HG03280 (cell line): ENCODE results near the gene PPP1R13L.
A peak's percentile ranks its signal among the peaks of the same experiment; 100 is the strongest.
"Not testable (repeated sequence)": the region's sequence is repeated elsewhere in the genome, so short reads cannot be mapped to it uniquely, and the experiment has no call there.

Experiments
- ATAC-seq: cut with Tn5 transposase; IDR thresholded peaks from one replicate; pipeline ENCODE4 v1.9.1; 2021; ENCODE audit warnings: mild to moderate bottlenecking, moderate library complexity; ENCODE audit not compliant: unreplicated experiment

Gene PPP1R13L

DNA sequence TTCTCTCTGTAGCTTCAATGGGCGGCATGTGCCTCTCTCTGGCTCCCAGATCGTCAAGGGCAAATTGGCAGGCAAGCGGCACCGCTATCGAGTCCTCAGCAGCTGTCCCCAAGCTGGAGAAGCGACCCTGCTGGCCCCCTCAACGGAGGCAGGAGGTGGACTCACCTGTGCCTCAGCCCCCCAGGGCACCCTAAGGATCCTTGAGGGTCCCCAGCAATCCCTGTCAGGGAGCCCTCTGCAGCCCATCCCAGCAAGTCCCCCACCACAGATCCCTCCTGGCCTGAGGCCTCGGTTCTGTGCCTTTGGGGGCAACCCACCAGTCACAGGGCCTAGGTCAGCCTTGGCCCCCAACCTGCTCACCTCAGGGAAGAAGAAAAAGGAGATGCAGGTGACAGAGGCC lies 3.3 kb upstream of the PPP1R13L start:
- ATAC-seq: no peak

GRCh38 chr19:45407585-45407984 lies 2.7 kb upstream of the PPP1R13L start:
- ATAC-seq: not testable (repeated sequence)

DNA sequence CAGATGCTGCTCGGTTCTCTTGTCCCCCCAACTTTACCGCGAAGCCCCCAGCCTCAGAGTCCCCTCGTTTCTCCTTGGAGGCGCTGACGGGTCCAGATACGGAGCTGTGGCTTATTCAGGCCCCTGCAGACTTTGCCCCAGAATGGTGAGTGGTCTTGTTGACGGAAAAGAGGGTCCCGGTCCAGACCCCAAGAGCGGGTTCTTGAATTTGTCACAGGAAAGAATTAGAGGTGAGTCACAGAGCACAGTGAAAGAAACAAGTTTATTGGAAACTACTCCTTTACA lies 2.2 kb upstream of the PPP1R13L start:
- no peak for ATAC-seq

- ATAC-seq: peak; percentile 61
These were observed 1.6 kb upstream of the PPP1R13L start, which contains the start of gene POLR1G for GRCh38 chr19:45406226-45407090. POLR1G (plus strand) TSS chr19:45406644; CDS start chr19:45406697, 53 bp downstream.

DNA sequence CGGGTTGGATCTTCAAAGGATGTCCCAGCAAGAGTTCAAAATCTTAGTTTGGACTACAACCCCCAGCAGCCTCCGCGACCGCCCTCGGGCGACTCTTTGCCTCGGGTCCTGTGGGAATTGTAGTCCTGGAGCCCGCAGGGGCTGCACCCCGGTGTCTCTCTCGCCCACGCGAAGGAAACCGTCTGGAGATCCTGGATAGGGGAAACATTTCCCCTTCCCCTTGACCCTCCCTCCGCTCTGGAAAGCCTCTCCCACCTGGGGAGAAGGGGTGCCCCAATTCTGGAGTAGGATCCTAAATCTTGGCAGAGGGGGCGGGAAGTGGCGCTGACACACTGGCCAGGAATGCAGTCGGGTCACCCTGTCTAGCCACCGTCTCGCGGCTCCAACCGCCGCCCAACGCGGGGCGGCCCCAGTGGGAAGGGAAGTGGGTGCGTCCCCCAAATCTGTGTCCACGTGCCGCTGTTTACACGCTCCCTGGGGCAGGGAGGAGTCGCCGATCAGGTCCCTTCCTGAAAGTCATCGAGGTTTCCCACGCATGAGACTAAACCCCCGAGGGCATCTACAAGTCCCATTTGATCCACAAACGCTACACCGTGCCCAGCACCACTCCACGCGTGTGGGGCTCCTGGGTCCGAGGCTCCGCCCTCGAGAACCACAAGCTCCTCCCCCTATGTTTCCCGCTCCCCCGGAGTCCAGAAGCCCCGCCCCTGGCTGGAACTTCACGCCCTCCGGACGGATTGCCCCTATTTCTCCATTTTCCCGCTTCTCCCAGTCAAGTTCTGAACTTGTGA lies 761 bp upstream of the PPP1R13L start:
- peak; percentile 54 for ATAC-seq

DNA sequence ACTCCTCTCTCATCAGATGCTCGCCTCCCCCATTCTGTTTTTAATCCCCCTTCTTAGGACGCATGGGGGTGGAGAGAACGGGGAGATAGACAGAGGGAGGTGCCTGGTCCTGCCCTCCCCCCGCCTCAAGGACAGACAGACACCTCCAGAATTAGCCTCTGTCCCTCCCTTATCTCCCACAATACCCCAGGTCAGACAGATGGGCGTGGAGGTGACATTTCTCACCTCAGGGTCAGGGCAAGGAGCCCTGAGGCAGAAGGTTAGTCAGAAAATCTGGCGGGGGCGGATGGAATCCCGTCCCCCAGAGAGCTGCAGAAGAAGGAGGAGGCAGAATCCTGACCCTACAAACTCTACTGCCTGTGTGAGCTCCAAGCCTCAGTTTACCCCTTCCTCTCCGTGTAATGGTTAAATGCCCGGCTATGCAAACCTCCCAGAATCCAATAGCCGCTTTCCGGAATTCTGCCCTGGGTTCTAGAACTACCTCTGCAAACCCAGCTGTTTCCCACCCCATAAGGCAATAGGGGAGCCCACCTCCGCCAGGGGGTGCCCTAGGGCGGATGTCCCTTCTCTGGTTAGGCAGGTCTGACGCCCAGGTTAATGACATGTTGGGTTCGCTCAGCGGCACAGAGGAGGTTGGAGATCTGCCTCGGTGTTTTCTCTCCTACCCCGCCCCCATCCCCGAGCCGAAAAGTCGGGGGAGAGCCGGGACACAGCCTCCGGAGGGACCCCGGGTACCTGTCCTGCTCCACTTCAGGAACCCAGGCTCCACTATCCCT lies 900 bp downstream of the PPP1R13L start:
- ATAC-seq: no peak

- ATAC-seq: no peak
These were observed 1.6 kb downstream of the PPP1R13L start for GRCh38 chr19:45403272-45403671.

GRCh38 chr19:45402298-45403061 lies 2.4 kb downstream of the PPP1R13L start:
- no peak for ATAC-seq

DNA sequence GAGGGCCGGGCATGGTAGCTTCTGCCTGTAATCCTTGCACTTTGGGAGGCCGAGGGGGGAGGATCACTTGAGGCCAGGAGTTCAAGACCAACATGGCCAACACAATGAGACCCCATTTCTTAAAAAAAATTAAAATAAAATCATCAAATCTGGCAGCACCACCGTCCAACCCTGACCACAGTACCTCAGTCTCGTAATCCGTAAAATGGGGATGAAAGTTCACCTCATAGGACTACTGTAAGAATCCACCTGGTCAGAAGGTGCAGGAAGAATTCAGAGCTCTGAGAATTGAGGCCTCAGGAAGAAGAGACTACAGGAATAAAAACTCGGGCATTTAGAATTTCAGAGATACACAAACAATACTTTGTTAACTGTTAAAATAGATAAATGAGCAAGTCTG lies 3.1 kb downstream of the PPP1R13L start:
- ATAC-seq: no peak

GRCh38 chr19:45400192-45400591 lies 4.7 kb downstream of the PPP1R13L start:
- ATAC-seq: no peak

DNA sequence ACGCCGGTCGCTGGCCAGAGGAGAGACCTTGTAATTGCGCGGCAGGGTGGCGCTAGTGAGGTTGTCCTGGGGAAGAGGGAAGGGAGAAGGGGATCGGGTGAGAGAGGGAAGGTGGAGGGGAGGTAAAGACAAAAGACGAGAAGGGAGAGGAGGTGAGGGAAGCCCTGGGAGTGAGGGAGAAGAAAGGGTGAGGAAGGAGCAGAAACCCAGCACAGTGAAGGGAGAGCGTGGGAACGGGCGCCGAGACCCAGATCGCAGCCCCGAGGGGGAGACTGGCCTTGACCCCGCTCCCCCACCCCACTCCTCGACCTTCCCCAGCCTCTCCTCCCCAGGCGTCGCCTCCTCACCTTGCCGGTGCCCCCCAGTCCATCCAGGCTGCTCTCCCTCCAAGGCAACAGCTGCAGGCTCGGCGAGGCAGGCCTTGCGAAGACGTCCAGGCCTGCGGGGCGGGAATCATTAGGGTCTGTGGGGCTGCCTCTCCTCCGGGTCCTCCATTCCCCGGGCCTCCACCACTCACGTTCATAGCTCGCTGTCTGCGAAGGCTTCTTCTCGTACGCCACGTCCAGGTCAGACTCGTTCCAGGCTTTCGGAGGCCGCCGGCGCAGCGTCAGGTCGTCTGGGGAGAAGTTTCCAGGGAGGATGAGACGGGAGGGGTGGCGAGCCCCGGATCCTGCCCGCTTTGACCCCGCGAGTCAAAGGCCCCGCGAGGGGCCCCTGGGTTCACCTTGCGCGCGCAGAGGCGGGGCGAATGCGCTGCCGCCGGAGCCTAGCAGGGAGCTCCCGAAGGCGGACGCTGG lies 8.8 kb downstream of the PPP1R13L start:
- ATAC-seq: no peak

DNA sequence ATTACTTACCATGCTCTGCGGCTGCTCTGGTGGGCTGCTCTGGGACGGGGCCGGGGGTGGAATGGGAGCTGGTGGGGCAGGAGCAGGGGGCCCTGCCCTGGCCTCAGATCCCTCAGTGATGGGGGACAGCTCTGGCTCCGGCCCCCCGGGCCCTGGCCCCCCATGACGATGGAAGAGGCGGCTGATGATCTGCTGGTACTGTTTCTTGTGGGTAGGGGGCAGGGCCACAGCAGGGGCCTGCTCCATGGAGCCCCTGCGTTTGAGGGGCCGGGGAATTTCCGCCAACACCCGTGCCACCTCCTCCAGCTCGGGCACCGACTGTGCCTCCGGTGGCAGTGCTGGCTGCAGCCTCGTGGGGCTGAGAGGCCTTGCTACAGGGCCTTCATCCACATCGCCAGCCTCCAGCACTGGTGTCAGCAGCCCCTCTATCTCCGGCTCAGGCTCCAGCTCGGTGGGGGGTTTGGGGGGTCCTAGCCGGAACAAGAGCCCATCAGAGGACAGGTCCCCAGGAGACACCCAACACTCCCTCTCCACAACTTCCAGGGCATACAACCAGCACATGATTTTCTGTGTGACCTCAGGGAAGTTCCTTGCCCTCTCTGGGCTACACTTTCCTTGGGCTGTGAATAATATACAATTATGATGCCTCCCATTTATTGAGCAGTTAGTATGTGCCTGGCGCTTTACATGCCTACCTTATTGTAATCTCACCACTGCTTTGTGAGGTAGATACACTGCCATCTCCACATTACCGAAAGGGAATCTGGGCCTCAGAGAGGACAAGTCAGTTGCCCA lies 12.8 kb downstream of the PPP1R13L start:
- no peak for ATAC-seq

DNA sequence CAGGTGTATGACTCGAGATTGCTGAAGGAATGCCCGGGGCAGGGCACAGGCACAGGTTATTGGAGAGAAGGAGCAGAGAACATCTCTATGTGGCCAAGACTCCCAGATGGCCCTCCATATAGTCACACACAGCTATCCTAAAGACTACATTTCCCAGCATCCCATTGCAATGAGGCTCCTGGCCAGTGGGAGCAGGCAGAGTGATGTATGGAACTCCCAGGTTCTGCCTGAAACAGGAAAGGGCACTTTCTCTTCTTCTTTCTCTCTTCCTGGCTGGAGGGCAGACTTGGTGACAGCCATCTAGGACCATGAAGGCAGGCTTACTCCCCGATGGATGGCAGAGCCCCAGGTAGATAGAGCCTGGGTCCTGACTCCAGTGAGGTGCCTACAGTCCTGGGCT lies 13.5 kb downstream of the PPP1R13L start:
- ATAC-seq: no peak

DNA sequence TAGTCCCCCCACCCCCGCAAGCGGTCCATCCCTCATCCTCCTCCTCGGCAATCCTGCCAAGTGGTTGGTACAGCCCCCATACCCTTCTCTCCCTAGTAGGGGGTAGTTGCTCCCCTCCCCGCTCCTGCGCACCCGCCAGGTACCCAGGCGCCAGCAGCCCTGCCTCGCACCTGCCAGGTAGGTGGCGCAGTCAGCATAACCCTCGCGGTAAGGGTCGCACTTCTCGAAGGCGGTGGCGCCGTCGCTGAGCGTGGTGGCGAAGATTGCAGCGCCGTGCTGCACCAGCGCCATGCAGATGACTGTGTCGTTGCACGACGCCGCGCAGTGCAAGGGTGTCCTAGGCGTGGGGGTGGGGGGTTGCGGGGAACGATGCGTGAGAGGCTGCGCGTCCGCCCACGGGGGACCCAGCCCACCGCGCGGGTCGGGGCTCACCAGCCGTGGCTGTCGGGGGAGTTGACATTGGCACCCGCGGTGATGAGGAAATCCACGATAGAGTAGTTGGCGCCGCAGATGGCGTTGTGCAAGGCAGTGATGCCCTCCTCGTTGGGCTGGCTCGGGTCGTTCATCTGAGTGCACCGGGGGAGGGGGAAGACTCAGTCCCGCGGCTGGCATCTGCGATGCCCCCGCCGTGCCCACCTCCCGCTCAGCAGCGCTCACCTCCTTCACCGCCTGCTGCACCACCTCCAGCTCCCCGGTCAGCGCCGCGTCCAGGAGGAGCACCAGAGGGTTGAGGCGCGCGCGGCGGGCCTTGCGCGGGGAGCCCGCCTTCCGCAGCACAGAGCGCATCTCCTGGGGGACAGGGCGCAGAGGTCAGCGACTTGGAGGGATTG lies 19.3 kb downstream of the PPP1R13L start:
- ATAC-seq: no peak

- no peak for ATAC-seq
These were observed 22.4 kb downstream of the PPP1R13L start for GRCh38 chr19:45382426-45382825.

DNA sequence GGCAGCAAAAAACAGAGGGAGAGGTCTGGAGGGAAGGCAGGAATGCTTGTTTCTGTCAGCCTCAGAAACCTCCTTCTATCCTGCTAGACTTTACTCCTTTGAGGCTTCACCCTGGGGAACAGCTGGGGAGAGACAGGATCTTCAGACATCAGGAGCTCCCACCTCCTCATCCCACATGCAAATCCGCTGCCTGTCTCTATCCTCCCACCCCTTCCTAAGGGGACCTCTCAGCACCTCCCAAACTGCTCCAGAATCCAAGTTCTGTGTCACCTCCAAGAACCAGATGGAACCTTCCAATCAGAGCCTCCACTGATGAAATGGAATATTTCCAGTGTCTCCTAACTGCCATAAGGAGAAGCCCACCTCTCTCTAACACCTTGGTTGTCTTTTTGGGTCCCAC lies 24.8 kb downstream of the PPP1R13L start:
- ATAC-seq: no peak

DNA sequence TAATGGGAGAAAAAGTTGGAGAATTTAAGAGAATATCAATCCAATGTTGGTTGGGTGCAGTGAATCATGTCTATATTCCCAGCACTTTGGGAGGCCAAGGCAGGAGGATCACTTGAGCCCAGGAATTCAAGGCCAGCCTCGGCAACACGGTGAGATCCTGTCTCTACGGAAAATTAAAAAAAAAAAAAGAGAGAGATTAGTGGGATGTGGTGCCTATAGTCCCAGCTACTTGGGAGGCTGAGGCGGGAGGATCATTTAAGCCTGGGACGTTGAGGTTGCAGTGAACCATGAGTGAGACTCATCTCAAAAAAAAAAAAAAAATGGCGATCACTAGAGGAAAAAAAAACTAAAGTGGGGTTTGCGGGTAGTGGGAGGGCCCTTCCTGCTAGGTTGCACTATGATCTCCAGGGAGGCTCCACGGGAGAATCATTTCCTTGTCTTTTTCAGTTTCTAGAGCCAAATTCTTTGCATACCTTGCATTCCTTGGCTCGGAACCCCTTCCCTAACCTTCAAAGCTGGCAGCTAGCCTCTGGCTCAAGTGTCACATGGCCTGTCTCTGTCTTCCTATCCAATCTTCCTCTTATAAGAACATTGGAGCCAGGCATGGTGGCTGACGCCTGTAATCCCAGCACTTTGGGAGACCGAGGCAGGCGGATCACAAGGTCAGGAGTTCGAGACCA lies 28.7 kb downstream of the PPP1R13L start:
- no peak for ATAC-seq
